HG03457 (cell line): Measurements from ENCODE around the gene RING1.

Experiments used
- ATAC-seq: cut with Tn5 transposase; IDR thresholded peaks from one replicate; pipeline ENCODE4 v1.9.1; 2021; ENCODE audit warnings: moderate number of reproducible peaks; ENCODE audit not compliant: unreplicated experiment

The RING1 gene

GRCh38 chr6:33208091-33208967 is at the start of gene RING1:
TSS of gene RING1 (plus strand) at chr6:33208500. CDS start at chr6:33208823, 323 bp downstream.
- no peak for ATAC-seq

- no peak for ATAC-seq
Measured at GRCh38 chr6:33160096-33160495, 48.2 kb upstream of the RING1 start.

- ATAC-seq: no peak
Measured at GRCh38 chr6:33160728-33161344, 47.5 kb upstream of the RING1 start.

- no peak for ATAC-seq
Measured at GRCh38 chr6:33161354-33162331, 46.7 kb upstream of the RING1 start.

- ATAC-seq: no peak
Measured at GRCh38 chr6:33163540-33163939, 44.8 kb upstream of the RING1 start.

- ATAC-seq: no peak
Measured at GRCh38 chr6:33164176-33164575, 44.1 kb upstream of the RING1 start.

- ATAC-seq: no peak
Measured at GRCh38 chr6:33164665-33165373, 43.5 kb upstream of the RING1 start.

- no peak for ATAC-seq
Measured at GRCh38 chr6:33165581-33166258, 42.6 kb upstream of the RING1 start.

- no peak for ATAC-seq
Measured at GRCh38 chr6:33166363-33166762, 41.9 kb upstream of the RING1 start.

GRCh38 chr6:33166811-33167210 is 41.5 kb upstream of the RING1 start:
- ATAC-seq: no peak

- ATAC-seq: no peak
Measured at GRCh38 chr6:33167374-33168283, 40.7 kb upstream of the RING1 start.

- ATAC-seq: no peak
Measured at GRCh38 chr6:33168284-33168601, 40.1 kb upstream of the RING1 start.

GRCh38 chr6:33168639-33169038 is 39.7 kb upstream of the RING1 start:
- ATAC-seq: no peak

GRCh38 chr6:33169291-33170175 is 38.8 kb upstream of the RING1 start:
- no peak for ATAC-seq

- no peak for ATAC-seq
Measured at GRCh38 chr6:33170176-33171015, 37.9 kb upstream of the RING1 start.

GRCh38 chr6:33171016-33171879 is 37.1 kb upstream of the RING1 start:
- ATAC-seq: no peak
